ENCODE data around the gene ZNRF3. TPM values are rescaled to one million over a fixed set of nuclear protein-coding genes. Genes with fewer than 3 reads are reported as not detected.
A peak's percentile ranks its signal among the peaks of the same experiment; 100 is the strongest.

Gene ZNRF3
- total RNA-seq, 4 donors from 2014 or later = 12.9 to 29.7 (median 21.9) TPM

DNA sequence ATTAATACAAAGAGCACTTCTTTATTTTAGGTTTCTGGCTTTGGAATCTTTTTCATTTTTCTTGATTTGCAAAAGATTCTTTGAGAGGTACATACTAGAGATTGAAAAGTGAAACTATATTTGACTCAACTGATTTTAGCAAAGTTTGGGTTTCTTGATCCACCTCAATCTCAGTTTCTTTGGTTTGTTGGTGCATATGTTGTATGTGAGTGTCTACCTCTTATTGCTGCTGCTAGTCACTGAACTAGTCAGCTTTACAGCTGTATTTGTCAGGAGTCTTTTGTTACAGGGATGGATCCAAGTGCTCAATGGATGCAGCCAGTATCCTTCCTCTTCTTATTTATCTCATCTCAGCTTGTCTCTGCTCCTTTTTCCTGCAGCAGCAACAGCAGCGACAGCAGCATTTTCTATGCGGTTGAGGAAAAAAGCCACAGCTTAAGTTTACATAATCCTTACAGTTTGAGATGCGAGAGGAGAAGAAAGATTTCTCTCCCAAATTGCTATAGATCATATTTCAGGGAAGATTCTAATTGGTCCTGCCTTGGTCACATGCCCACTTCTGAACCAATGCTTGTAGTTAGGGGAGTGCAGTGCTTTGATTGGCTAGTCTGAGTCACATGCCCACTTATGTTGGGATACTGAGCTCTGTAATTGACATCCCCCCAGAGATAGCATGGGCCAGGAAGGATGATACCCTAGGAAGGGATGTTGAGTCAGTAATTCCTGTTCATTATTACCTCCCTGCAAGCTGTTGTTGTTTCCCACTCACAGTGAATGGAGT, 10.0 kb upstream of the ZNRF3 start:
- Histone ChIP-seq H3K9me3 (no peaks in the 10 kb centered on the region), H3K36me3 (no peaks in the 10 kb centered on the region), H3K27me3 (no peaks in the 10 kb centered on the region), H3K27ac (replicated peaks in 1 of 4) (no peak overlapping the region), H3K4me3 (no peak overlapping the region), H3K4me1 (no peaks in the 10 kb centered on the region)
- DNase-seq (ENCODE audit: extremely low spot score) = no peak
- intact Hi-C loops (cut with DNase I) = no loop called here
- TF ChIP-seq, protein P1, sequence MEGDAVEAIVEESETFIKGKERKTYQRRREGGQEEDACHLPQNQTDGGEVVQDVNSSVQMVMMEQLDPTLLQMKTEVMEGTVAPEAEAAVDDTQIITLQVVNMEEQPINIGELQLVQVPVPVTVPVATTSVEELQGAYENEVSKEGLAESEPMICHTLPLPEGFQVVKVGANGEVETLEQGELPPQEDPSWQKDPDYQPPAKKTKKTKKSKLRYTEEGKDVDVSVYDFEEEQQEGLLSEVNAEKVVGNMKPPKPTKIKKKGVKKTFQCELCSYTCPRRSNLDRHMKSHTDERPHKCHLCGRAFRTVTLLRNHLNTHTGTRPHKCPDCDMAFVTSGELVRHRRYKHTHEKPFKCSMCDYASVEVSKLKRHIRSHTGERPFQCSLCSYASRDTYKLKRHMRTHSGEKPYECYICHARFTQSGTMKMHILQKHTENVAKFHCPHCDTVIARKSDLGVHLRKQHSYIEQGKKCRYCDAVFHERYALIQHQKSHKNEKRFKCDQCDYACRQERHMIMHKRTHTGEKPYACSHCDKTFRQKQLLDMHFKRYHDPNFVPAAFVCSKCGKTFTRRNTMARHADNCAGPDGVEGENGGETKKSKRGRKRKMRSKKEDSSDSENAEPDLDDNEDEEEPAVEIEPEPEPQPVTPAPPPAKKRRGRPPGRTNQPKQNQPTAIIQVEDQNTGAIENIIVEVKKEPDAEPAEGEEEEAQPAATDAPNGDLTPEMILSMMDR (IDR thresholded peaks at IDR 0.05) = no peak
- TF ChIP-seq EP300 (IDR thresholded peaks at IDR 0.05) (no peak), POLR2AphosphoS5 (IDR thresholded peaks at IDR 0.05) (no peak), POLR2A (IDR thresholded peaks at IDR 0.05; ENCODE audit: low read depth) (no peak)
- WGBS = 74% methylated on average over 3 of the region's 3 CpGs

DNA sequence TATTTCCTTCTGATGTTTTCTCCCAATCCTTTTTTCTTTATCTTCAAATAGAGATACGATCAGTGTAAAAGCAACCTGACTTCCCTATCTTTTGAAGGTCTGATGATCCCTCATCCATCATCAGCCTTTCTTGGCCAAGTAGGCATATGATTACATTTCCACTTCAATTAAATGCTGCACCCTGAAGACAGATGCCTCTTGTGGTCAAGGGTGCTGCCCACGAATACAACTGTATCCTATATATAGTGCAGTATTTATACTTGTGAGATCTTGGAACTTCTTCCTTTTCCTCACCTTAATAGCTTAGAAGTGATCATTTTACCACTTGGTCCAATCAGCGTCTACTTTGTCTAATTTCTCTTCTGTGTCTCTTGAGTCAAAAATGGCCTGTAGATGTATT, 9.3 kb upstream of the ZNRF3 start:
- no peaks in the 10 kb centered on the region for H3K36me3 ChIP-seq
- no peaks in the 10 kb centered on the region for H3K9me3 ChIP-seq
- H3K4me1 ChIP-seq = no peaks in the 10 kb centered on the region
- no peak for TF ChIP-seq EP300 (IDR thresholded peaks at IDR 0.05)
- no peak for TF ChIP-seq POLR2AphosphoS5 (IDR thresholded peaks at IDR 0.05)
- TF ChIP-seq, protein P1 (IDR thresholded peaks at IDR 0.05) = no peak
- TF ChIP-seq POLR2A (IDR thresholded peaks at IDR 0.05; ENCODE audit: low read depth) = no peak
- H3K27ac ChIP-seq (replicated peaks in 1 of 4) = no peak overlapping the region
- intact Hi-C loops (cut with DNase I) = no loop called here
- WGBS = 66% methylated on average over 3 of the region's 3 CpGs
- H3K4me3 ChIP-seq = no peak overlapping the region
- no peaks in the 10 kb centered on the region for H3K27me3 ChIP-seq
- no peak for DNase-seq (ENCODE audit: extremely low spot score)

- intact Hi-C loops (cut with DNase I) = no loop called here
- Histone ChIP-seq H3K9me3 (no peaks in the 10 kb centered on the region), H3K36me3 (no peaks in the 10 kb centered on the region), H3K27me3 (no peaks in the 10 kb centered on the region), H3K4me1 (no peaks in the 10 kb centered on the region), H3K4me3 (no peak overlapping the region), H3K27ac (replicated peaks in 1 of 4) (no peak overlapping the region)
- TF ChIP-seq, protein P1 (IDR thresholded peaks at IDR 0.05) = no peak
- TF ChIP-seq POLR2A (IDR thresholded peaks at IDR 0.05; ENCODE audit: low read depth) = no peak
- TF ChIP-seq POLR2AphosphoS5 (IDR thresholded peaks at IDR 0.05) = no peak
- no peak for TF ChIP-seq EP300 (IDR thresholded peaks at IDR 0.05)
- 93% methylated on average over 2 of the region's 2 CpGs for WGBS
- no peak for DNase-seq (ENCODE audit: extremely low spot score)
These were observed 8.5 kb upstream of the ZNRF3 start for GRCh38 chr22:28874811-28875320.

GRCh38 chr22:28882545-28882877, 861 bp upstream of the ZNRF3 start:
- Histone ChIP-seq H3K36me3 (no peaks in the 10 kb centered on the region), H3K27ac (replicated peaks in 1 of 4) (peak overlapping the region; percentile 34 to 86 (median 72)), H3K9me3 (no peaks in the 10 kb centered on the region), H3K27me3 (no peaks in the 10 kb centered on the region), H3K4me1 (peaks cover 14 to 44% (median 39%) of the 10 kb centered on the region in 4 donors), H3K4me3 (peak overlapping the region; percentile 59 to 89 (median 74))
- no peak for TF ChIP-seq EP300 (IDR thresholded peaks at IDR 0.05)
- TF ChIP-seq POLR2A (IDR thresholded peaks at IDR 0.05; ENCODE audit: low read depth) = no peak
- TF ChIP-seq POLR2AphosphoS5 (IDR thresholded peaks at IDR 0.05) = no peak
- TF ChIP-seq, protein P1 (IDR thresholded peaks at IDR 0.05) = no peak
- intact Hi-C loops (cut with DNase I) = loop anchor here (10.0 kb wide), 1 partner anchor 152 kb away; no protein-coding TSS in a partner anchor
- no peak for DNase-seq (ENCODE audit: extremely low spot score)
- 2% methylated on average over 5 of the region's 5 CpGs for WGBS
